ENCODE measurements around the gene SLC25A31.

The SLC25A31 gene

DNA sequence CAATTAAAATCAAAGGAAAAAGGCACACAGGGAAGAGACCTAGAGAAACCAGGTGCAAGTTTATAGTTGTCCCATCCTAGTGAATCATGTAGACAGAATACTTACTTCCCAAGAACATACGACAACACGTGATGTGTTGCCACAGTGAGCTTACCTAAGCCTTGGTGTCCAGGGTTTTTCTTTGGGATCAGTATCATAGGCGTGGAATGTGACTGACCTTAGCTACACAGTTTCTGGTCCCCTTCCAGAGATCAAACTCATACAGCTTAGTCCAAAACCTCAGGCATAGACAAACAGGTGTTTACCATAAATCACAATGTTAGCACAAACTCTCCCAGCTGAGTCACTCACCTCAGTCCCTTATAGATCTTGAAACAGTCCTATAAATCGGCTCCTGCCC lies 17.7 kb downstream of the SLC25A31 start:
- no peak overlapping the region for H3K27ac ChIP-seq
- H3K27me3 ChIP-seq (ENCODE audit: insufficient read depth, low read depth): no peaks in the 10 kb centered on the region
- no peaks in the 10 kb centered on the region for H3K4me1 ChIP-seq (ENCODE audit: low read depth, poor library complexity, severe bottlenecking)
- no peak overlapping the region for H3K4me2 ChIP-seq
- TF ChIP-seq, protein P1, sequence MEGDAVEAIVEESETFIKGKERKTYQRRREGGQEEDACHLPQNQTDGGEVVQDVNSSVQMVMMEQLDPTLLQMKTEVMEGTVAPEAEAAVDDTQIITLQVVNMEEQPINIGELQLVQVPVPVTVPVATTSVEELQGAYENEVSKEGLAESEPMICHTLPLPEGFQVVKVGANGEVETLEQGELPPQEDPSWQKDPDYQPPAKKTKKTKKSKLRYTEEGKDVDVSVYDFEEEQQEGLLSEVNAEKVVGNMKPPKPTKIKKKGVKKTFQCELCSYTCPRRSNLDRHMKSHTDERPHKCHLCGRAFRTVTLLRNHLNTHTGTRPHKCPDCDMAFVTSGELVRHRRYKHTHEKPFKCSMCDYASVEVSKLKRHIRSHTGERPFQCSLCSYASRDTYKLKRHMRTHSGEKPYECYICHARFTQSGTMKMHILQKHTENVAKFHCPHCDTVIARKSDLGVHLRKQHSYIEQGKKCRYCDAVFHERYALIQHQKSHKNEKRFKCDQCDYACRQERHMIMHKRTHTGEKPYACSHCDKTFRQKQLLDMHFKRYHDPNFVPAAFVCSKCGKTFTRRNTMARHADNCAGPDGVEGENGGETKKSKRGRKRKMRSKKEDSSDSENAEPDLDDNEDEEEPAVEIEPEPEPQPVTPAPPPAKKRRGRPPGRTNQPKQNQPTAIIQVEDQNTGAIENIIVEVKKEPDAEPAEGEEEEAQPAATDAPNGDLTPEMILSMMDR (conservative IDR thresholded peaks at IDR 0.05; ENCODE audit: low read depth, low read length): no peak
- H3K4me3 ChIP-seq (IDR thresholded peaks at IDR 0.05; ENCODE audit: insufficient read depth, low read depth, low read length): no peak overlapping the region
- H2AFZ ChIP-seq (ENCODE audit: low read depth): no peak overlapping the region
- no peaks in the 10 kb centered on the region for H3K79me2 ChIP-seq (ENCODE audit: insufficient read depth, low read depth)
- 0 out of 2 replicates have a peak, but pooled peaks cover 6% of the 10 kb centered on the region for H3K36me3 ChIP-seq (ENCODE audit: insufficient read depth)
- no peak overlapping the region for H3K9ac ChIP-seq
- no peaks in the 10 kb centered on the region for H4K20me1 ChIP-seq (ENCODE audit: insufficient read depth)

DNA sequence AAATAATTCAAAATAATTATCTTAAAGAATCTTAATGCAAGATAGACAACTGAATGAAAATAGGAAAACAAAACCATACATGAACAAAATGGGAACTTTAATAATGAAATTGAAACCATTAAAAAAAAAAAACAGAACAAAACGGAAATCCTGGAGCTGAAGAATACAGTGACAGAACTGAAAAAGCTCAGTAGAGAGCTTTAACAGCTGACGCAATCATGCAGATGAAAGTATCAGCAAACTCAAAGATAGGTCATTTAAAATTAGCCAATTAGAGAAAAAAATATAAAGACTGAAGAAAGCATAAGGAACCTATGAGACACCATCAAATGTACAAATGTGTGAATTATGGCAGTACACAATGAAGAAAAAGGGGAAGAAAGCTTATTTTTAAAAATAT lies 18.8 kb downstream of the SLC25A31 start:
- Histone ChIP-seq H2AFZ (ENCODE audit: low read depth) (no peak overlapping the region), H3K27me3 (ENCODE audit: insufficient read depth, low read depth) (no peaks in the 10 kb centered on the region), H3K4me2 (no peak overlapping the region), H3K79me2 (ENCODE audit: insufficient read depth, low read depth) (no peaks in the 10 kb centered on the region), H3K27ac (no peak overlapping the region), H3K36me3 (ENCODE audit: insufficient read depth) (0 out of 2 replicates have a peak, but pooled peaks cover 6% of the 10 kb centered on the region), H3K4me1 (ENCODE audit: low read depth, poor library complexity, severe bottlenecking) (no peaks in the 10 kb centered on the region), H4K20me1 (ENCODE audit: insufficient read depth) (no peaks in the 10 kb centered on the region), H3K4me3 (IDR thresholded peaks at IDR 0.05; ENCODE audit: insufficient read depth, low read depth, low read length) (no peak overlapping the region), H3K9ac (no peak overlapping the region)
- TF ChIP-seq, protein P1 (conservative IDR thresholded peaks at IDR 0.05; ENCODE audit: low read depth, low read length): no peak

DNA sequence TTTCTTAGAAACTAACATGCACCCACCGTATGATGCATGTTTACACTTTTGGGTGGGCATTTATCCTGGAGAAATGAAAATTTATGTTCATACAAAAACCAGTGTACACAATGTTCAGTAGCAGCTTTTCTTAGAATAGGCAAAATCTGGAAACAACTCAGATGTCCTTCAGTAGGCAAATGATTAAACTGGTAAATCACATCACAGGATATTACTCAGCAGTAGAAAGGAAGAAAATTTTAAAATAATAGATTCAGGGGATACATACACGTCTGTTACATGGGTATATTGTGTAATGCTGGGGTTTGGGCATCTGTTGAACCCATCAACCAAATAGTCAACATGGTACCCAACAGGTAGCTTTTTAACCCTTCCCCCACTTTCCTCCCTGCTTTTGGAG lies 26.7 kb downstream of the SLC25A31 start:
- no peaks in the 10 kb centered on the region for H4K20me1 ChIP-seq (ENCODE audit: insufficient read depth)
- no peak overlapping the region for H3K27ac ChIP-seq
- H3K4me2 ChIP-seq: no peak overlapping the region
- H2AFZ ChIP-seq (ENCODE audit: low read depth): no peak overlapping the region
- TF ChIP-seq, protein P1 (conservative IDR thresholded peaks at IDR 0.05; ENCODE audit: low read depth, low read length): no peak
- no peak overlapping the region for H3K4me3 ChIP-seq (IDR thresholded peaks at IDR 0.05; ENCODE audit: insufficient read depth, low read depth, low read length)
- H3K27me3 ChIP-seq (ENCODE audit: insufficient read depth, low read depth): no peaks in the 10 kb centered on the region
- no peaks in the 10 kb centered on the region for H3K79me2 ChIP-seq (ENCODE audit: insufficient read depth, low read depth)
- H3K4me1 ChIP-seq (ENCODE audit: low read depth, poor library complexity, severe bottlenecking): peaks cover 9% of the 10 kb centered on the region
- no peaks in the 10 kb centered on the region for H3K36me3 ChIP-seq (ENCODE audit: insufficient read depth)
- H3K9ac ChIP-seq: no peak overlapping the region

DNA sequence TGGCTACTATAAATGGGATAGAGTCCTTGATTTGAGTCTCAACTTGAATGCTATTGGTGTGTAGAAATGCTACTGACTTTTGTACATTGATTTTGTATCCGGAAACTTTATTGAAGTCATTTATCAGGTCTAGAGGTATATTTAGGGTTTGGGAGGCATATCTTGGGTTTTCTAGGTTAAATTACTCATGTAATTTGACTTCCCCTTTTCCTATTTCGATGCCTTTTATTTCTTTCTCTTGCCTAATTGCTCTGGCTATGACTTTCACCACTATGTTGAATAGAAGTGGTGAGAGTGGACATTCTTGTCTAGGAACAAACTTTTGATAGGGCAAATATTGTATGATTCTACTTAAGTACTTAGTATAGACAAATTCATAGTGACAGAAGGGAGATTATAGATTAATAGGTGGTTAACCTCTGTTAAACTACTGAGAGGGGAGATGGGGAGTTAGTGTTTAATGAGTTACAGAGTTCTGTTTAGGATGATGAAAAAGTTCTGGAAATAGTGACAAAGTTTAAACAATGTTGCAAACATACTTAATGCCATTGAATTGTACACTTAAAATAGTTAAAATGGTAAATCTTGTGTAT lies 29.1 kb downstream of the SLC25A31 start:
- no peak overlapping the region for H3K4me3 ChIP-seq (IDR thresholded peaks at IDR 0.05; ENCODE audit: insufficient read depth, low read depth, low read length)
- no peak overlapping the region for H2AFZ ChIP-seq (ENCODE audit: low read depth)
- no peak overlapping the region for H3K9ac ChIP-seq
- peaks cover 5% of the 10 kb centered on the region for H3K4me1 ChIP-seq (ENCODE audit: low read depth, poor library complexity, severe bottlenecking)
- H4K20me1 ChIP-seq (ENCODE audit: insufficient read depth): no peaks in the 10 kb centered on the region
- no peaks in the 10 kb centered on the region for H3K27me3 ChIP-seq (ENCODE audit: insufficient read depth, low read depth)
- H3K36me3 ChIP-seq (ENCODE audit: insufficient read depth): no peaks in the 10 kb centered on the region
- no peak overlapping the region for H3K27ac ChIP-seq
- H3K79me2 ChIP-seq (ENCODE audit: insufficient read depth, low read depth): no peaks in the 10 kb centered on the region
- H3K4me2 ChIP-seq: no peak overlapping the region
- TF ChIP-seq, protein P1 (conservative IDR thresholded peaks at IDR 0.05; ENCODE audit: low read depth, low read length): no peak
